HL-60 (cell line): ENCODE results near the gene SNX1.

ENCODE experiments used
- POLR2AphosphoS5 ChIP-seq: IDR thresholded peaks from 2 replicates; pipeline ENCODE4 v1.6.1; 2012; ENCODE audit warnings: low read depth
- TF ChIP-seq, protein P1 (sequence below): IDR thresholded peaks from one replicate; pipeline ENCODE4 v1.5.1; 2011; ENCODE audit warnings: low read length, control low read depth, inconsistent platforms; ENCODE audit not compliant: insufficient read depth
- TF ChIP-seq, protein P2 (sequence below): IDR thresholded peaks from 2 replicates; pipeline ENCODE4 v1.6.1; 2012; ENCODE audit warnings: low read depth; ENCODE audit not compliant: insufficient replicate concordance

DNA sequence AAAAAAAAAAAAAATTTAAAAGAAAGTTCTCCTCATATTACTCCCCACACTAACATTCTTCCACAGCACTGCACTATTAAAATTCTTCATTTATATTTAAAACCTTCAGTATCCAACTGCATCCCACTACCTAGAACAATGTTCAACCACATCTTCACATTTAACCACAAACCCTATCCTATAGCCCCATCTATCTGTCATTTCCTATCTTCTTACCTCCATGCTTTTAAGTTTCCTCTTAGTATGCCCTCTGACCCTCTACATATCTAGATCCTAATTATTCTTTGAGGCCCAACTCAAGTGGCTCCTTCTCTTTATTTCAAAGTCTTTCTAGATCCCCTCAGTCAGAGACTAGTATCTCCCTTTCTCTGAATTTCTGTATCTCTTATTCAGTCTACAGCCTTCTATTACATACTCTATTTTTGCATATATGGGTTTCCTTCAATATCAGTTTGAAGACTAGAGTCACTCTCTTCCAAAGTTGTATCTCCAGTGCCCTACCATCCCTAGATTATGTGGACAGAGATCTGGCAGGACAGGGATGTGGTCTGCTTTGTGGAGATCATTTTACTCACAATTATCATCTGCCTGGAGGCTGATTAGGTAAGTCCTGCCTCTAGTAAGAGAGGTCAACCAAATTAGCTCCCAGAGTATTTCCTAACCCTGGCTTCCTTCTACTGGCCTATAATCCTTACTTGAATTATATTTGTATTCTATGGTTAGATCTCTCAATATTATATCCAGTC, 3.5 kb upstream of the SNX1 start:
- TF ChIP-seq POLR2AphosphoS5 = no peak
- TF ChIP-seq, protein P1, sequence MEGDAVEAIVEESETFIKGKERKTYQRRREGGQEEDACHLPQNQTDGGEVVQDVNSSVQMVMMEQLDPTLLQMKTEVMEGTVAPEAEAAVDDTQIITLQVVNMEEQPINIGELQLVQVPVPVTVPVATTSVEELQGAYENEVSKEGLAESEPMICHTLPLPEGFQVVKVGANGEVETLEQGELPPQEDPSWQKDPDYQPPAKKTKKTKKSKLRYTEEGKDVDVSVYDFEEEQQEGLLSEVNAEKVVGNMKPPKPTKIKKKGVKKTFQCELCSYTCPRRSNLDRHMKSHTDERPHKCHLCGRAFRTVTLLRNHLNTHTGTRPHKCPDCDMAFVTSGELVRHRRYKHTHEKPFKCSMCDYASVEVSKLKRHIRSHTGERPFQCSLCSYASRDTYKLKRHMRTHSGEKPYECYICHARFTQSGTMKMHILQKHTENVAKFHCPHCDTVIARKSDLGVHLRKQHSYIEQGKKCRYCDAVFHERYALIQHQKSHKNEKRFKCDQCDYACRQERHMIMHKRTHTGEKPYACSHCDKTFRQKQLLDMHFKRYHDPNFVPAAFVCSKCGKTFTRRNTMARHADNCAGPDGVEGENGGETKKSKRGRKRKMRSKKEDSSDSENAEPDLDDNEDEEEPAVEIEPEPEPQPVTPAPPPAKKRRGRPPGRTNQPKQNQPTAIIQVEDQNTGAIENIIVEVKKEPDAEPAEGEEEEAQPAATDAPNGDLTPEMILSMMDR = no peak
- TF ChIP-seq, protein P2, sequence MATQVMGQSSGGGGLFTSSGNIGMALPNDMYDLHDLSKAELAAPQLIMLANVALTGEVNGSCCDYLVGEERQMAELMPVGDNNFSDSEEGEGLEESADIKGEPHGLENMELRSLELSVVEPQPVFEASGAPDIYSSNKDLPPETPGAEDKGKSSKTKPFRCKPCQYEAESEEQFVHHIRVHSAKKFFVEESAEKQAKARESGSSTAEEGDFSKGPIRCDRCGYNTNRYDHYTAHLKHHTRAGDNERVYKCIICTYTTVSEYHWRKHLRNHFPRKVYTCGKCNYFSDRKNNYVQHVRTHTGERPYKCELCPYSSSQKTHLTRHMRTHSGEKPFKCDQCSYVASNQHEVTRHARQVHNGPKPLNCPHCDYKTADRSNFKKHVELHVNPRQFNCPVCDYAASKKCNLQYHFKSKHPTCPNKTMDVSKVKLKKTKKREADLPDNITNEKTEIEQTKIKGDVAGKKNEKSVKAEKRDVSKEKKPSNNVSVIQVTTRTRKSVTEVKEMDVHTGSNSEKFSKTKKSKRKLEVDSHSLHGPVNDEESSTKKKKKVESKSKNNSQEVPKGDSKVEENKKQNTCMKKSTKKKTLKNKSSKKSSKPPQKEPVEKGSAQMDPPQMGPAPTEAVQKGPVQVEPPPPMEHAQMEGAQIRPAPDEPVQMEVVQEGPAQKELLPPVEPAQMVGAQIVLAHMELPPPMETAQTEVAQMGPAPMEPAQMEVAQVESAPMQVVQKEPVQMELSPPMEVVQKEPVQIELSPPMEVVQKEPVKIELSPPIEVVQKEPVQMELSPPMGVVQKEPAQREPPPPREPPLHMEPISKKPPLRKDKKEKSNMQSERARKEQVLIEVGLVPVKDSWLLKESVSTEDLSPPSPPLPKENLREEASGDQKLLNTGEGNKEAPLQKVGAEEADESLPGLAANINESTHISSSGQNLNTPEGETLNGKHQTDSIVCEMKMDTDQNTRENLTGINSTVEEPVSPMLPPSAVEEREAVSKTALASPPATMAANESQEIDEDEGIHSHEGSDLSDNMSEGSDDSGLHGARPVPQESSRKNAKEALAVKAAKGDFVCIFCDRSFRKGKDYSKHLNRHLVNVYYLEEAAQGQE = no peak
